HL-60/S4 treated with phorbol 12-myristate 13-acetate at 8.2 ng/mL for 4 days and 3 days (cell line): ENCODE measurements around the gene MON1A.
"Not testable (repeated sequence)": the region's sequence is repeated elsewhere in the genome, so short reads cannot be mapped to it uniquely, and the experiment has no call there.

Source experiments
- in situ Hi-C: fragments of 300-500 bp; cut with MboI; formaldehyde crosslinking; loops from 2 replicates; pipeline ENCODE4 v1.15.0; 2022; ENCODE audit warnings: low sequenced_read_pairs

MON1A gene

GRCh38 chr3:49929291-49930167, at the start of gene MON1A:
Gene MON1A, minus strand, starts transcription at chr3:49929811. Its CDS starts 16,465 bp downstream, at chr3:49913346.
- in situ Hi-C loops, result no loop called here

DNA sequence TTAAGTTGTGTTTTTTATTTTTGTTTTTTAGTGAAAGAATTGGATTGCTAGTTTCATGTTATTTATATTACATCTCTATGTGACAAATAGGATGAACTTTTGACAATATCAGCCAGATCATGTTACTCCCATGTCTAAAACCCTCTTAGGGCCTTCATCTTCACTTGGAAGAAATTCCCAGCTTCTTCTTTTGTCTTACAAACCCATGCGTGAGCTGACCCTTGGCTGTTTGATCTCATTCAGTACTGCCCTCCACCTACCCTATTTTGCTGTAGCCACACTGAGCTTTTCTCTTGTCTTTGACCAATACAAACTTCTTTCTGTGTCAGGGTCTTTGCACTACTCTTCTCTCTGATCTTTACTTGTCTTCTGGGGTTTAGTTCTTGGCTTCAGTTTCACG, 47.3 kb upstream of the MON1A start:
- in situ Hi-C loops, result no loop called here

GRCh38 chr3:49972656-49973055, 43.0 kb upstream of the MON1A start:
- in situ Hi-C loops, result no loop called here

- in situ Hi-C loops, result no loop called here
These were observed 38.7 kb upstream of the MON1A start for GRCh38 chr3:49968346-49968745.

GRCh38 chr3:49967291-49967690, 37.7 kb upstream of the MON1A start:
- in situ Hi-C loops, result no loop called here

DNA sequence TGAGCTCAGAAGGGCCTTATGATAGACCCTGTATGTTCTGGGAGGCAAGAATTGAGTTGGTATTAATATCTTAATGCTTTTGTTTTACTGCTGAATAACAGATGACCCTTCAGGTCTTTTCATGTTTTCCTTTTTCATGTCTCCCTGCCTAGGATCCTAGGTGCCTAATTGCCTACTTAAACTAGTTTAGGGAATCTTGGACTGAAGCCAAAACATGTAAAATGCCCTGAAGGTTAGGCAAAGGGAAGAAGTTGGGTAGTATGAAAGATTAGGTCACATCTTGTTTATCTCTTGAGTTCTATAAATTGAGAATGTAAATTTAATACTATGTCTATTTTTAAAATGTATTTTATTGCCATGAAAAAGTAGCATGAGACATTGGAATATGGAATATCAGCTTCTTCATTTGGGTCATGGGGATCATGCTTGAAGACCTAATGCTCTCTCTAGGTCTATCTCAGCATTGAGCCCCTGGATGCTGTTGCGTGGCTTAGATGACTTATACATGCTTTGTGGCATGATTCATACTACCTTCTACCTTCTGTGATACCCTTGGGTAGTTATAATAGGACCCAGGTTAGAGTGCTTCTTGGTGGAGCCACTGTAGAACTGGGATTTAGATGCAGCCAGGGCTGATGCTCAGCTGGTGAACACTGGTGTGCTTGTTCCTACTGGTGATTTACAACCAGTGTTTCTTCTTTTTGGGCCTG, 36.8 kb upstream of the MON1A start:
- in situ Hi-C loops, result no loop called here

DNA sequence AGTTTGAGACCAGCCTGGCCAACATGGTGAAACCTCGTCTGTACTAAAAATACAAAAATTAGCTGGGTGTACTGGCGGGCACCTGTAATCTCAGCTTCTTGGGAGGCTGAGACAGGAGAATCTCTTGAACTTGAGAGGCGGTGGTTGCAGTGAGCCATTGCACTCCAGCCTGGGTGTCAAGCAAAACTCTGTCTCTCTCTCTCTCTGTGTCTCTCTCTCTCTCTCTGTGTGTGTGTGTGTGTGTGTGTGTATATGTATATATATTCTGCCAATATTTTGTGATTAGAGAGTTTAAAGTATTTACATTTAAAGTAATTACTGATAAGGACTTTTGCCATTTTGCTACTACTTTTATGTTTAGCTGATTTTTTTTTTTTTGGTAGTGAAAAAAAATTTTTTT, 26.0 kb upstream of the MON1A start:
- in situ Hi-C loops, result no loop called here

GRCh38 chr3:49952924-49953323, 23.3 kb upstream of the MON1A start:
- in situ Hi-C loops, result no loop called here

GRCh38 chr3:49942651-49943050, 13.0 kb upstream of the MON1A start:
- in situ Hi-C loops, result no loop called here

- in situ Hi-C loops, result no loop called here
These were observed 11.1 kb upstream of the MON1A start for GRCh38 chr3:49940667-49941249.

DNA sequence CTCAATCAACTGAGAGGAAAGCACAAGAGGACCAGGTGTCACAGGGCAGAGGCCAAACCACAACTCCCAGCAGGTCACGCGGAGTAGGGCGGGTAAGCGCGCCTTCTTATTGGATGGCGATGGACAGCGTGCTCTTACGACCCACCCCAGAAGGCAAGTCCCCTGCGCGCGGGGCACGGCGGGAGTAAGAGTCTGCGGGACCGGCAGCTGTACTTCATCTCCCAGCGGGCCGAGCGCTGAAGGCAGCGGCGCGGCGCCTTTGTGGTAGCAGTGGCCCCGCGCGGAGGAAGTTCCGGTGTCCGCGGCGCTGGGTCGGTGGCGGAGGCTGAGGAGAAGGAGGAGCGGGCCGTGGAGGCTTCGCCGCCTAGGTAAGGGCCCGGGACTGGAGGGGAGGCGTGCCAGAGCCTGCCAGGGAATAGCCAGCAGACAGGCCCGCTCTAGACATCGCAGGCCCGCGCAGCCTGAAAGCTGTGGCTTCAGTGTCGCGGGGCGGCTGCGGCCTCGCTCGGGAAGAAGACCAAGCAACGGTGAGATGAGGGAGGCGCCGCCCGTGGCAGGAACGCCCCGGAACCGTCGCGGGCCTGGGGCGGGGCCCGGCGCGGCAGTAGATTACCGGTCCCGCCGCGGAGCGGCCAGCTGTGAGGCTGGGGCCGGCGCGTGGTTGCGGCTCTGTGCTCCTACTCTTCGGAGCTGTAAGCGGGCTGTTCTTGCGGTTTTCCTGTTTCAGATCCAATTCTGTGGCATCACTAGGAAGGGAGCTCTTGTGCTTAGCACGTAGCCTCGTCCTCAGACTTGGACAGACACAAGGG, 10.5 kb upstream of the MON1A start, which contains the start of gene RBM6:
TSS of gene RBM6 (plus strand) at position 293 of the 809 bp plus-strand sequence. CDS start 22,492 bp downstream, outside the sequence.
- in situ Hi-C loops, result no loop called here

DNA sequence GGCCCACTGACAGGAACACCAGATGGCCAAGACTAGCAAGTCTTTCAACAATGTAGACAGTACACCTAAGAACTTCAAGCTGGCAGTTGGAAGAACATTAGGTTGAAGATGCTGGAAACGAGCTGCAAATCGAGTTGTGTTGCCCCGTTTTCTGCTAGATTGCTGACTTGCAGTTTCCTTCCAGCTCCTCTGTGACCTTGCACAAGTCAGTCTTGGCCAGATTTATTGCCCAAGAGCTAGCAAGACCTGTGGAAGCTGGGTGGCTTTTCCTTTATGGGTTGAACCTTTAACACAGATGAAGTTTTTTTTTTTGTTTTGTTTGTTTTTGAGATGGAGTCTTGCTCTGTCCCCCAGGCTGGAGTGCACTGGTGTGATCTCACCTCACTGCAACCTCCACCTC, 7.5 kb upstream of the MON1A start:
- in situ Hi-C loops, result no loop called here

DNA sequence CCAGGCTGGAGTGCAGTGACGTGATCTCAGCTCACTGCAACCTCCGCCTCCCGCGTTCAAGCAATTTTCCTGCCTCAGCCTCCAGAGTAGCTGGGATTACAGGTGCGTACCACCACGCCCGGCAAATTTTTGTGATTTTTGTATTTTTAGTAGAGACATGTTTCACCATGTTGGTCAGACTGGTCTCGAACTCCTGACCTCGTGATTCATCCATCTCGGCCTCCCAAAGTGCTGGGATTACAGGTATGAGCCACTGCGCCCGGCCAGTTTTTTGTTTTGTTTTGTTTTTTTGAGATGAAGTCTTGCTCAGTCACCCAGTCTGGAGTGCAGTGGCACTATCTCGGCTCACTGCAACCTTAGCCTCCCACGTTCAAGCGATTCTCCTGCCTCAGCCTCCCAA, 2.7 kb upstream of the MON1A start:
- in situ Hi-C loops, result not testable (repeated sequence)

- in situ Hi-C loops, result no loop called here
These were observed 1.3 kb upstream of the MON1A start for GRCh38 chr3:49930922-49931321.

GRCh38 chr3:49930168-49930690, 618 bp upstream of the MON1A start:
- in situ Hi-C loops, result no loop called here

DNA sequence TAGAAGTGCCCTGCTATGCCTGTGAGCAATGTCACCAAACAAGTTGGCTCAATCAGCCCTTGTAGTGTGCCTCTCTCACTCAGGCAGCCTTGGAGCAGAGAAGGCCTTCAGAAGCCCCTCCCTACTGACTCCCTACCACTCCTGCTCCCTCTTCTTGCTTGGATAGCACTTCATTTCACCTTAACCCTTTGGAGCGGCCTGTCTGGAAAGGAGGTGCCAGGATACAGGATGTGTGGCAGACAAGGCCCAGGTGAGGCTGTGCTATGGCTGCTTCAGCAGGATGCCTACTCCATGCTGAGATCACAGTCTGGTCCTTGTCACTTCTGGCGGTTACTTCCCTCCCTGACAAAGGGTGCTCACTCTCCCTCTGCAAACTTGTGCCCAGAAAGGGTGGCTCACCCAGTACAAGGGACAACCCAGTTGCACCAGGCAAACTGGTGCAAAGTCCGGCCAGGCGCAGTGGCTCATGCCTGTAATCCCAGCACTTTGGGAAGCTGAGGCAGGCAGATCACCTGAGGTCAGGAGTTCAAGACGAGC, 1.1 kb downstream of the MON1A start:
- in situ Hi-C loops, result no loop called here

- in situ Hi-C loops, result no loop called here
These were observed 1.8 kb downstream of the MON1A start for GRCh38 chr3:49927798-49928197.

- in situ Hi-C loops, result no loop called here
These were observed 3.4 kb downstream of the MON1A start for GRCh38 chr3:49926117-49926728.

DNA sequence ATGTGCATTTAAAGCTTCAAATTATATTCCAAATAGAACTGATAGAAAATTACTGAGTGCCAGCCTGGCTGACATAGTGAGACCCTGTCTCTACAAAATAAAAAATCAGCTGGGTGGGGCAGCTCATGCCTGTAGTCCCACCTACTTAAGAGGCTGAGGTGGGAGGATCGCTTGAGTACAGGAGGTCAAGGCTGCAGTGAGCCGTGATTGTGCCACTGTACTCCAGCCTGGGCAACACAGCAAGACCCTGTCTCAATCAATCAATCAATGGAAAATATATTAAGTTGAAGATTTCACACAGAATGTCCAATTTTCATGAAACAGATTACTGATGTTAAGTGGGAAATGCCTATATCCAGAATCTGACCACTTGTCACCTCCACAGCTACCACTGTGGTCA, 4.1 kb downstream of the MON1A start:
- in situ Hi-C loops, result no loop called here

GRCh38 chr3:49924683-49925082, 4.9 kb downstream of the MON1A start:
- in situ Hi-C loops, result no loop called here
